GM23338 (cell line): ENCODE data around the gene ICAM2.

Experiments used
- ETS1 ChIP-seq: IDR thresholded peaks from 2 replicates; pipeline ENCODE4 v1.6.1; 2016; ENCODE audit warnings: antibody characterized with exemption
- EZH2 ChIP-seq: fragments of 200-600 bp; sonication (generic); IDR thresholded peaks from one replicate; pipeline ENCODE4 v1.8.0; 2017; ENCODE audit warnings: antibody characterized with exemption, mild to moderate bottlenecking, low read depth; ENCODE audit not compliant: unreplicated experiment
- EZH2phosphoT487 ChIP-seq: fragments of 200-600 bp; sonication (generic); IDR thresholded peaks from one replicate; pipeline ENCODE4 v1.8.1; 2018; ENCODE audit warnings: antibody characterized with exemption; ENCODE audit not compliant: unreplicated experiment
- TF ChIP-seq, protein P1 (sequence below), 2 experiments: fragments of 200-600 bp in 1 of 2; sonication (generic) in 1 of 2; conservative IDR thresholded peaks; 2 replicates each; pipeline versions ENCODE4 v1.5.1 to v1.6.1; 2016 to 2017; ENCODE audit warnings: antibody characterized with exemption in 2 of 2, low read depth in 2 of 2, mild to moderate bottlenecking in 2 of 2, moderate library complexity in 1 of 2
- TF ChIP-seq, protein P2 (sequence below): IDR thresholded peaks from one replicate; pipeline ENCODE4 v1.6.1; 2018; ENCODE audit warnings: antibody characterized with exemption; ENCODE audit not compliant: unreplicated experiment

DNA sequence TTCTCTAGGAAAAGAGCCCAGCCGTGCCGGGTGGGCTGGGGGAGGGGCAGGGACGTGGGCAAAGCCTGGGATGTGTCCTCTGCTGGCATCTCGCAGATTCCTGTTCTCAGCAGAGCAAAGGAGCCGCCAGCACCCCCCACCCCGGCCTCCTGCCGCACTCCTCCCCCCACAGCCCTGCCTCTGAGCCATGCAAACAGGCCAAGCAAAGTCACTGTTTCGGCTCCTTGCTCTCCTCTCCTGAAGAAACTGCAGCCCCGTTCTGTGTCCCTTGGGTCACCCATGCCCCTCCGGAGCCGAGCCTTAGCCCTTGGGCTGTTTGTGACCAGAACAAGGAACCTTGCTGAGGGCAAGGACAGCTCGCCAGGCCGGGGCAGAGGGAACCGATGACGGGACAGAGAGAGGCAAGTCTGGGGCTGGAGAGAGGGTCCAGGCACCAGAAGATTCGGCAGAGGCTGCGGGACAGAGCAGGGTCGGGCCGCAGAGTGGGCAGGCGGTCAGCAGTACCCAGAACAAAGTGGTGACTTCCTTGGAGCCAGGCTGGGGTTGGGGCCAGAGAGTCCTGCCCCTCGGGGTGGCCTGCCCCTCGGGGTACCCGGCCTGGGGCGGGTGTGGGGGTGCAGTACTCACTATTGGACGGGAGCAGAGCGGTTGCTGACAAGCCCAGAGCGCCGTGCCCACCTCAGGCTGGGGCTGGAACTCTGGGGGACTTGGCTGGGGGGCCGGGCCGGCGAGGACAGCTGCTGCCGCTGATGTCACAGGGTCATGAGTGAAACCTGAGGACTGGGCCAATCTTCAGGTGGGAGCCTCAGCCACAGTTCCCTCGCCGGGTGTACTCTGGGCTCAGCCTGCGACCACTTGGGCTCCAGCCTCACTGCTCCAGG, 31.5 kb downstream of the ICAM2 start:
- TF ChIP-seq, protein P1, sequence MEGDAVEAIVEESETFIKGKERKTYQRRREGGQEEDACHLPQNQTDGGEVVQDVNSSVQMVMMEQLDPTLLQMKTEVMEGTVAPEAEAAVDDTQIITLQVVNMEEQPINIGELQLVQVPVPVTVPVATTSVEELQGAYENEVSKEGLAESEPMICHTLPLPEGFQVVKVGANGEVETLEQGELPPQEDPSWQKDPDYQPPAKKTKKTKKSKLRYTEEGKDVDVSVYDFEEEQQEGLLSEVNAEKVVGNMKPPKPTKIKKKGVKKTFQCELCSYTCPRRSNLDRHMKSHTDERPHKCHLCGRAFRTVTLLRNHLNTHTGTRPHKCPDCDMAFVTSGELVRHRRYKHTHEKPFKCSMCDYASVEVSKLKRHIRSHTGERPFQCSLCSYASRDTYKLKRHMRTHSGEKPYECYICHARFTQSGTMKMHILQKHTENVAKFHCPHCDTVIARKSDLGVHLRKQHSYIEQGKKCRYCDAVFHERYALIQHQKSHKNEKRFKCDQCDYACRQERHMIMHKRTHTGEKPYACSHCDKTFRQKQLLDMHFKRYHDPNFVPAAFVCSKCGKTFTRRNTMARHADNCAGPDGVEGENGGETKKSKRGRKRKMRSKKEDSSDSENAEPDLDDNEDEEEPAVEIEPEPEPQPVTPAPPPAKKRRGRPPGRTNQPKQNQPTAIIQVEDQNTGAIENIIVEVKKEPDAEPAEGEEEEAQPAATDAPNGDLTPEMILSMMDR (conservative IDR thresholded peaks at IDR 0.05; ENCODE audit: low read depth in 2 of 2) = no peak
- no peak for TF ChIP-seq EZH2
- TF ChIP-seq ETS1 = no peak
- TF ChIP-seq, protein P2, sequence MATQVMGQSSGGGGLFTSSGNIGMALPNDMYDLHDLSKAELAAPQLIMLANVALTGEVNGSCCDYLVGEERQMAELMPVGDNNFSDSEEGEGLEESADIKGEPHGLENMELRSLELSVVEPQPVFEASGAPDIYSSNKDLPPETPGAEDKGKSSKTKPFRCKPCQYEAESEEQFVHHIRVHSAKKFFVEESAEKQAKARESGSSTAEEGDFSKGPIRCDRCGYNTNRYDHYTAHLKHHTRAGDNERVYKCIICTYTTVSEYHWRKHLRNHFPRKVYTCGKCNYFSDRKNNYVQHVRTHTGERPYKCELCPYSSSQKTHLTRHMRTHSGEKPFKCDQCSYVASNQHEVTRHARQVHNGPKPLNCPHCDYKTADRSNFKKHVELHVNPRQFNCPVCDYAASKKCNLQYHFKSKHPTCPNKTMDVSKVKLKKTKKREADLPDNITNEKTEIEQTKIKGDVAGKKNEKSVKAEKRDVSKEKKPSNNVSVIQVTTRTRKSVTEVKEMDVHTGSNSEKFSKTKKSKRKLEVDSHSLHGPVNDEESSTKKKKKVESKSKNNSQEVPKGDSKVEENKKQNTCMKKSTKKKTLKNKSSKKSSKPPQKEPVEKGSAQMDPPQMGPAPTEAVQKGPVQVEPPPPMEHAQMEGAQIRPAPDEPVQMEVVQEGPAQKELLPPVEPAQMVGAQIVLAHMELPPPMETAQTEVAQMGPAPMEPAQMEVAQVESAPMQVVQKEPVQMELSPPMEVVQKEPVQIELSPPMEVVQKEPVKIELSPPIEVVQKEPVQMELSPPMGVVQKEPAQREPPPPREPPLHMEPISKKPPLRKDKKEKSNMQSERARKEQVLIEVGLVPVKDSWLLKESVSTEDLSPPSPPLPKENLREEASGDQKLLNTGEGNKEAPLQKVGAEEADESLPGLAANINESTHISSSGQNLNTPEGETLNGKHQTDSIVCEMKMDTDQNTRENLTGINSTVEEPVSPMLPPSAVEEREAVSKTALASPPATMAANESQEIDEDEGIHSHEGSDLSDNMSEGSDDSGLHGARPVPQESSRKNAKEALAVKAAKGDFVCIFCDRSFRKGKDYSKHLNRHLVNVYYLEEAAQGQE = no peak
- TF ChIP-seq EZH2phosphoT487 = no peak
